Left ventricle myocardium inferior (tissue), 1 donor: ENCODE data around the gene ZNF831. TPM values are rescaled to one million over a fixed set of nuclear protein-coding genes. Genes with fewer than 3 reads are reported as not detected.

Experiments
- DNase-seq: peaks from one replicate; pipeline ENCODE4 v3.0.0-alpha.2; 2020
- H3K27ac ChIP-seq: fragments of 200-600 bp; replicated peaks from 2 replicates; pipeline ENCODE4 v1.8.0; 2021
- H3K27me3 ChIP-seq: fragments of 200-600 bp; 2 replicates; pipeline ENCODE4 v1.8.0; 2021; ENCODE audit warnings: low read depth
- H3K36me3 ChIP-seq: fragments of 200-600 bp; 2 replicates; pipeline ENCODE4 v1.8.0; 2021
- H3K4me1 ChIP-seq: fragments of 200-600 bp; 2 replicates; pipeline ENCODE4 v1.8.0; 2021
- H3K4me3 ChIP-seq: fragments of 200-600 bp; 2 replicates; pipeline ENCODE4 v1.8.0; 2021; ENCODE audit warnings: mild to moderate bottlenecking, moderate library complexity
- H3K9me3 ChIP-seq: fragments of 200-600 bp; replicated peaks from 2 replicates; pipeline ENCODE4 v1.8.0; 2021
- intact Hi-C: fragments of 100-400 bp; cut with micrococcal nuclease; formaldehyde crosslinking; loops from one replicate; pipeline ENCODE4 v1.11.0; 2022
- total RNA-seq: library from RNA; stranded (reverse); fragmentation: NEBNext Ultra II Directional; extraction: Animal tissue kit (Norgen Biotek cat#: 25700); gene quantifications from one replicate; pipeline ENCODE4 v1.2.1, GENCODE V29; 2021
- TF ChIP-seq, protein P1 (sequence below): fragments of 200-600 bp; IDR thresholded peaks from 2 replicates; pipeline ENCODE4 v1.8.0; 2021; ENCODE audit warnings: antibody characterized with exemption, mild to moderate bottlenecking, borderline replicate concordance
- donor health status: DM: no; HTN: yes; CAD: no; lungs with severe emphysema.

Gene ZNF831
- total RNA-seq, 1 donor from 2014 or later, result 0.05 TPM

DNA sequence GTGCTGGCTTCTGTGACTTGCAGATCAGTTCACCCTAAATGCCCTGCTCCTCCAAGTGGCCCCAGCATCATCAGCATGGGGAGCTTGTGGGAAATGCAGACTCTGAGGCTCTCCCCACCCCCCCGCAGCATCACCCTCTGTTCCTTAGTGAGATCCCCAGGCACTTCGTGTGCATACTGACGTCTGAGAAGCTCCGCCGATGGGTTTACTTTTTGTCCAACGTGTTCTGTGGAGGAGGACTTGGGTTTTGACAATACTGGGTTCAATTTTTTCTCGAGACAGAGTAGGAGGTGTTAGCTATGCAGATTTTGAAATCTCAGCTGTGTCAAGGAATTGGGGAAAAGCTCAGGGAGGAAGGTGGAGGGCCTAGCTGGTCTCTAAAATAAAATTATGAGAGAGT, 38.3 kb upstream of the ZNF831 start:
- Histone ChIP-seq H3K9me3 (peaks cover 8% of the 10 kb centered on the region), H3K27me3 (peaks cover 30% of the 10 kb centered on the region), H3K4me3 (no peak overlapping the region), H3K27ac (no peak overlapping the region), H3K4me1 (no peaks in the 10 kb centered on the region), H3K36me3 (no peaks in the 10 kb centered on the region)
- intact Hi-C loops, result no loop called here
- DNase-seq, result no peak
- TF ChIP-seq, protein P1, sequence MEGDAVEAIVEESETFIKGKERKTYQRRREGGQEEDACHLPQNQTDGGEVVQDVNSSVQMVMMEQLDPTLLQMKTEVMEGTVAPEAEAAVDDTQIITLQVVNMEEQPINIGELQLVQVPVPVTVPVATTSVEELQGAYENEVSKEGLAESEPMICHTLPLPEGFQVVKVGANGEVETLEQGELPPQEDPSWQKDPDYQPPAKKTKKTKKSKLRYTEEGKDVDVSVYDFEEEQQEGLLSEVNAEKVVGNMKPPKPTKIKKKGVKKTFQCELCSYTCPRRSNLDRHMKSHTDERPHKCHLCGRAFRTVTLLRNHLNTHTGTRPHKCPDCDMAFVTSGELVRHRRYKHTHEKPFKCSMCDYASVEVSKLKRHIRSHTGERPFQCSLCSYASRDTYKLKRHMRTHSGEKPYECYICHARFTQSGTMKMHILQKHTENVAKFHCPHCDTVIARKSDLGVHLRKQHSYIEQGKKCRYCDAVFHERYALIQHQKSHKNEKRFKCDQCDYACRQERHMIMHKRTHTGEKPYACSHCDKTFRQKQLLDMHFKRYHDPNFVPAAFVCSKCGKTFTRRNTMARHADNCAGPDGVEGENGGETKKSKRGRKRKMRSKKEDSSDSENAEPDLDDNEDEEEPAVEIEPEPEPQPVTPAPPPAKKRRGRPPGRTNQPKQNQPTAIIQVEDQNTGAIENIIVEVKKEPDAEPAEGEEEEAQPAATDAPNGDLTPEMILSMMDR, result no peak

DNA sequence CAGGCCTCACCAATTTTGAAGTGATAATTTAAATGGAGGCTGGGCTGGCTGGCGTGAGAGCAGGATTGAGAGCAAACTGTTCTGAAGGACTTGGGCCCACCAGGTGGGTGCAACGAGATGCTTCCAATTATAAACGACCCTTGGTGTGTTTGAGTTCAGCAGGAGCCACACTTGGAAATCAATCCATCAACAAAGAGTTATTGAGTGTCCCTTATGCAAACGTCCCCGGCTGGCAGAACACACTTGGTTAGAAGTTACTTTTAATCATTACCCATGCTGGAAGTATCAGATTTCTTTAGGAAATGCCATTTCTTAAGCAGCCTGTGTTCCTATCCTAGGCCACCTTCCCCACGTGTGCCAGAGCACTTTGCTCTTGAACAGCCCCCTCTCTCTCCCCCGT, 37.8 kb upstream of the ZNF831 start:
- H3K36me3 ChIP-seq, result no peaks in the 10 kb centered on the region
- no peak overlapping the region for H3K4me3 ChIP-seq
- H3K27ac ChIP-seq, result no peak overlapping the region
- intact Hi-C loops, result no loop called here
- TF ChIP-seq, protein P1, result no peak
- no peak for DNase-seq
- H3K4me1 ChIP-seq, result no peaks in the 10 kb centered on the region
- peaks cover 8% of the 10 kb centered on the region for H3K9me3 ChIP-seq
- peaks cover 25% of the 10 kb centered on the region for H3K27me3 ChIP-seq

DNA sequence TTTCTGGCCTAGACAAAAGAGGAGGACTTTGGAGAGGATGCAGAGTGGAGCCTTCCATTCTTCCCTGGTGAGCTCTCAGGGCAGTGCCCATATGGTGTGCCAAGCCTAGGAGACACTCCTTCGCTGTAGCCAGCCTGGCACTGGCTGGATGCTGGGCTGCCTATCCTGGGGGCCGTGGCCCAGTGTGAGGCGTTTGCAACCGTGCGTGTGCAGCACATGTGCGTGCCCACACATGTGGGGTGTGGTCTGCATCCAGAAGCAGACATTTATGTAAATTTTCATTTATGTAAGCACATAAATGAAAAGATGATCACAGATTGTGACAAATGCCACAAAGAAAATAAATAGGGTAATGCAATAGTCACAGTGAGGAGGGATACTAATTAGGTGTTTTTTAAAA, 35.8 kb upstream of the ZNF831 start:
- Histone ChIP-seq H3K9me3 (no peaks in the 10 kb centered on the region), H3K27ac (no peak overlapping the region), H3K36me3 (no peaks in the 10 kb centered on the region), H3K4me1 (no peaks in the 10 kb centered on the region), H3K27me3 (peaks cover 15% of the 10 kb centered on the region), H3K4me3 (no peak overlapping the region)
- no peak for DNase-seq
- TF ChIP-seq, protein P1, result no peak
- intact Hi-C loops, result no loop called here

DNA sequence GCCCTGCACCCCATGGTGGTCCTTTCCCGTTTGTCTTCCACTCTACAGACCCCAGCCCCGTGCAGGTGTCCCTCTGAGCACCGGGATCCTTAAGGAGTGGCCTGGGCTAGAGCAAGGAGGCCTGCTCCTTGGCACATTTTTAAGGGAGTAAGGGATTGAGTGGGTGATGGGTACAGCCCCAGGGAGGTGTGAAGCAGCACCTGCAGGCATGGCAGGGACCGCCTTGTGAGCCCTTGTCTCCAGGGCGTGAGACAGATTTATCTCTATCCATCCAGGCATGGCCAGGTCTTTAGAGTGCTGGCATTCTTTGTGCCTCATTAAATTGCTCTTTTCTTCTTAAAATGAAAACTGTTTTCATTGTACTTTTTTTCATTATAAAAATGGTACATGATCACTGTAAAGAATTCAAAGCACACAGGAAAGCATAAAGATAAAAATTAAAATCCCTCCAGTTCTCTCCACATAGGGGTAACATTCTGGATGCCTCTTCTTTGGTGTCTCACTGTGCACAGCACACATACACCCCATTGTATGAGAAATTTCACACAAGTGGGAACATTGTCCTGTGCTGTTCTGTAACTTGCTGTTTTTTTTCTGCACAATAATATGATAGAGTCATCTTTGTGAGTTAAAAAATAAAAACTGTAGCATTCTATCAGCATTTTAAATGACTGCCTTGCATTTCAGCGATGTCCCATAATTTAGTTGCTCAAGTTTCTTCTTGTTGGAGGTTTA, 31.9 kb upstream of the ZNF831 start:
- no peaks in the 10 kb centered on the region for H3K4me1 ChIP-seq
- H3K36me3 ChIP-seq, result no peaks in the 10 kb centered on the region
- DNase-seq, result no peak
- TF ChIP-seq, protein P1, result no peak
- intact Hi-C loops, result no loop called here
- no peaks in the 10 kb centered on the region for H3K9me3 ChIP-seq
- no peak overlapping the region for H3K4me3 ChIP-seq
- peaks cover 5% of the 10 kb centered on the region for H3K27me3 ChIP-seq
- no peak overlapping the region for H3K27ac ChIP-seq

DNA sequence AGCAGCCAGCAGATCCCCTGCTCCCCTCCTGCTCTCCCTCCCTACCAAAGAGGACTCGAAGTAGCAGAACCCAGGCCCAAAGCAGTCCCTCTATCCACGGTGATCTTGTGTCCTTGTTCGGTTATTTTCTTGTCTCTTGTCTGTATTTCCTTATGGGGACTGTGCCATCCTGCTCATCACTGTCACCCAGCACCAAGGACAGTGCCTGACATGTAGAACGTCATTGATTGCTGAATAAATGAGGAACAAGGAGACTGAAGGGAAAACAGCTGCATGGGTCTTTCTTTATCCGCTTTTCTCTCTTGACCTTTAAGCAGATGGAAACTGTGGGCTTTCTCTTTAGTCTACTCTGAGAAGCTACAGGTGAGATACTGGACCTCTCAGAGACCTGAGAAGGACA, 29.4 kb upstream of the ZNF831 start:
- Histone ChIP-seq H3K4me3 (no peak overlapping the region), H3K27ac (no peak overlapping the region), H3K36me3 (no peaks in the 10 kb centered on the region), H3K4me1 (peaks cover 9% of the 10 kb centered on the region), H3K27me3 (no peaks in the 10 kb centered on the region), H3K9me3 (no peaks in the 10 kb centered on the region)
- intact Hi-C loops, result no loop called here
- no peak for DNase-seq
- TF ChIP-seq, protein P1, result no peak
